MG63 (cell line): Measurements from ENCODE around the gene STK39. TPM values are rescaled to one million over a fixed set of nuclear protein-coding genes. Genes with fewer than 3 reads are reported as not detected.
"Not testable (repeated sequence)": the region's sequence is repeated elsewhere in the genome, so short reads cannot be mapped to it uniquely, and the experiment has no call there.

Experiments
- DNase-seq: peaks from one replicate; pipeline ENCODE4 v3.0.0-alpha.2; 2020
- H3K27me3 ChIP-seq: fragments of 250-450 bp; sonication (Bioruptor Pico); 2 replicates; pipeline ENCODE4 v1.5.1; 2020; ENCODE audit warnings: mild to moderate bottlenecking, moderate library complexity
- H3K36me3 ChIP-seq: fragments of 250-450 bp; sonication (Bioruptor Pico); 2 replicates; pipeline ENCODE4 v1.5.1; 2020; ENCODE audit warnings: mild to moderate bottlenecking, moderate library complexity
- H3K4me3 ChIP-seq: fragments of 250-450 bp; sonication (Bioruptor Pico); 2 replicates; pipeline ENCODE4 v1.5.1; 2020; ENCODE audit warnings: mild to moderate bottlenecking, moderate library complexity
- H3K9me3 ChIP-seq: fragments of 250-450 bp; sonication (Bioruptor Pico); 2 replicates; pipeline ENCODE4 v1.5.1; 2020; ENCODE audit warnings: mild to moderate bottlenecking, moderate library complexity
- total RNA-seq: library from RNA; depleted of rRNA; stranded (reverse); fragments of >200 nt; shearing (Covaris generic); gene quantifications from 2 replicates; pipeline ENCODE4 v1.2.3, GENCODE V29; 2014; ENCODE audit warnings: low replicate concordance

Gene STK39
- total RNA-seq, 1 experiment from 2014 or later, result 28.1 TPM

DNA sequence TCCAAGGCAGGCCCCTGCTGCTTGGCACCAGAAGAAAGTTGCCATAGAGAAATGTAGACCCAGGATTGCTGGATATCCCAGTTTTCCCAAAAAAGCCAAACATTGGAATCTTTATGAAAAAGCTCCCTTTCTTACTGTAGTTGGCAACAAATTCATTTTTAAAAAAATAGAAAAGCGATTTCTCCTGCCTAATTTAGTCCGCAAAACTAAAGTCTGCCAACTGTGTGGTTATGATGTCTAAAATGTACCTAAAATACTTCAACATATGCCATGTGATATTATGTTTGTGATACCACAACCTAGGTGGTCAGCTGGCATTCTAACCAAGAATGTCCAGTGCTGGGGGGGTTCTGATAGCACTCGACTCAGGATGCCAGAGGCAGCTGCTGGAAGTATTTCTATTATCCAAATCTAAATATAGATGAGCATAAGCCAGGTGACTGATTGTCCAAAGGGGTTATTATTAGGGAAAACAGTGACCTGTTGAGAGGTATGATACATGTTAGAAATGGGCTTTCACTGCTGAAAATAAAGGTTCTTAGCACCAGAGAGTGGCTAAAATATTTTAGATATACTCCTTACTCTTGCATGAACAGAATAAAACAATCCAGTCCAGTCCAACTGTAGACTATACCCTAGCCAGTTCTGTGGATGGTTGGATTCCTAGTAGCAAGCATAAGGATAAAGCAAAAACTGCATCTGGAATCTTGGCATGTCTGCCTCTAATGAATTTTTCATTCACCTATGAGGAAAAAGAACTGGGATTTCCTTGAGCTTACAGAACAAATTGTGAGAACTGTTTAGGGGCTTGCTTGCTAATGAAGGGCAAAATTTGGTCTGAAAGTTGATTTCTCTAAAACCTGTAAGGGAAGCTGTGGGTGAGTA lies 101.7 kb downstream of the STK39 start:
- H3K4me3 ChIP-seq, result no peak overlapping the region
- DNase-seq, result no peak
- H3K36me3 ChIP-seq, result no peaks in the 10 kb centered on the region
- no peaks in the 10 kb centered on the region for H3K27me3 ChIP-seq
- no peaks in the 10 kb centered on the region for H3K9me3 ChIP-seq

DNA sequence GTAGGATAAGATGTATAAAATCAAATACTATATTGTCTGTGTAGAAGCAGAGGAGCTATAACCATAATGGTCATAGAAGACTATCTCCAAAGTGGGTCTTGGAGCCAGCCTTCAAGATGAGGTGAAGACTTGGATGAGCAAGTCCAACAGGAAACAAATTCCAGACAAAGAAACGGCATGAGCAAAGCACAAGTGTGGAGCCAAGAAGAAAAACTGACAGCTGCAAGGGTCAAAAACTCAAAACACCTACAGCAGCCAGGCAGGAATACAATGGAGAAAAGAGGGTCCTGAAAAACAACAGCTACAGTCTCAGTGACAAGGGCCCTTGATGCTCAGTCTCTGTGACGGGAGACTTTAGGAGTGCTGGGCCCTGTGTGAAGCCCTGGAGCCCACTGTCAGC lies 102.4 kb downstream of the STK39 start:
- DNase-seq, result no peak
- no peaks in the 10 kb centered on the region for H3K27me3 ChIP-seq
- peaks cover 5% of the 10 kb centered on the region for H3K36me3 ChIP-seq
- H3K9me3 ChIP-seq, result no peaks in the 10 kb centered on the region
- H3K4me3 ChIP-seq, result no peak overlapping the region

DNA sequence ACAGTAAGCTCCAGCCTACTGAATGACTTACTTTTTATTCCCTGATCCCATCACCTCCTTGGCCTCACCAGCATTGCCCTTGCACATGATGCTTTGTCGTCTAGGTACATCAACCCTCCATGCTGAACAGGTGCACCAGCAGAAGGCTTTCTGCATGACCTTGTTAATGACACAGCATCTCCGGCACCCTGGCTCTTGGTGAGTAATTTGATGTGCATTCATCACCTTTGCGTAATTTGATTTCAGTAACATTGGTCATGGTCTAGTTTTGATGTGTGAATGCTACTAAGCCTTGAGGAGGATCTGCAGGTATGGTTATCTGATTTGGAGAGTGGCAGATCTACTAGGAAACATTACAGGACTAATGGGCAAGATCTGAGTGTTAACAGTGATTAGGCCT lies 103.6 kb downstream of the STK39 start:
- Histone ChIP-seq H3K36me3 (peaks cover 9% of the 10 kb centered on the region), H3K27me3 (no peaks in the 10 kb centered on the region), H3K4me3 (no peak overlapping the region), H3K9me3 (no peaks in the 10 kb centered on the region)
- DNase-seq, result no peak

DNA sequence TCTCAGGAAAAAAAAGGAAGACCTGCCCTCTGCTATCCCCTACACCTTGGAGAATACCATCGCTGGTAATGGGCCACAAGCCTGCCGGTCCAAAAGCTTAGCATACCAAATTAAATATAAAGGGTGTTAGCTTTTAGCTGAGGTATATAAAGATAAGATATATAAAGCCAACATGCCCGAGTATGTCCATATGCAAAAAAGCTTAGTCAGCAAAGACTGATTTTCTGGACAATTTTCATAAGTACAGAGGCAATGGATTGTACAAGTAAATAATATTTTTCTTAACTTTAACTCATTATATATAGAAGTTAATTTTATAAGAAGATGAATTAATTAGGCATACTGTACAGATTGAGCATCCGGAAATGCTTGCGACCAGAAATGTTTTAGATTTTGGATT lies 106.5 kb downstream of the STK39 start:
- Histone ChIP-seq H3K36me3 (peaks cover 18% of the 10 kb centered on the region), H3K4me3 (no peak overlapping the region), H3K9me3 (no peaks in the 10 kb centered on the region), H3K27me3 (no peaks in the 10 kb centered on the region)
- DNase-seq, result no peak

DNA sequence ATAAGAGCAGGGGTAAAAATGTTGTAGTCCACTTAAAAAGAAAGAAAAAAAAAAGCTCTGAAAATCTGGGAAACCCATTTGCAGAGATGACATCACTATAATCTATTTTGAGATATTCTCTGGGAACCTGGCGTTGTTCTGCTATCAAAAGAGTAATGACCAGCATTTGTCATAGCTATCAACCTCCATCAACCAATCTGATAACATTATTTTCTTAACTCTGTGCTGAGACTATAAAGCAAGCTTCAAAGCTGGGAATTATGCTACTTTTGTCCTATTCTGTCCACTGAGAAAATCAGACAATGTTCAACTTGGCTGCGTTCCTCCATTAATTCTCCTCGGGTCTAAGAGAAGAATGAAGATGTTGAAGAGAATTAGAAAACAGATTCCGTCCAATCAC lies 107.5 kb downstream of the STK39 start:
- no peak overlapping the region for H3K4me3 ChIP-seq
- no peaks in the 10 kb centered on the region for H3K9me3 ChIP-seq
- DNase-seq, result no peak
- no peaks in the 10 kb centered on the region for H3K27me3 ChIP-seq
- peaks cover 18% of the 10 kb centered on the region for H3K36me3 ChIP-seq

DNA sequence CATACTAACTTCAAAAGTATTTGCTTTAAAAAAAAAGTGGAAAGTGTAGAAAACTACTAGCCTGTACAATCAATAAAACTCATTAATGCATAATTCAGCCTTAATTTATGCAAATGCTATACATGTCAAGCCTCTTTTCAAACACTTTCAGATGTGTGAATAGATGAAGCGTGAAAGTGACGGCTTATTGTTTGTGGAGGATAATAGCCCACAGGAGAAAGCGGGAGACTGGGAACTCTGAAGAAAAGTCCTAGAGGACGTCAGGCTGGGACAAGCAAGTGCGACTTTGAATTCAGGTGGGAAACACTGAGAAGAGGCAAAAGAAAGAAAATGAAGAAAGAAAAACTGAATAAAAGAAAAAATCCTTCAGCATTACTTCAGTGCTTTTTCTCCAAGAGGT lies 108.5 kb downstream of the STK39 start:
- Histone ChIP-seq H3K4me3 (no peak overlapping the region), H3K27me3 (no peaks in the 10 kb centered on the region), H3K36me3 (peaks cover 18% of the 10 kb centered on the region), H3K9me3 (no peaks in the 10 kb centered on the region)
- no peak for DNase-seq

DNA sequence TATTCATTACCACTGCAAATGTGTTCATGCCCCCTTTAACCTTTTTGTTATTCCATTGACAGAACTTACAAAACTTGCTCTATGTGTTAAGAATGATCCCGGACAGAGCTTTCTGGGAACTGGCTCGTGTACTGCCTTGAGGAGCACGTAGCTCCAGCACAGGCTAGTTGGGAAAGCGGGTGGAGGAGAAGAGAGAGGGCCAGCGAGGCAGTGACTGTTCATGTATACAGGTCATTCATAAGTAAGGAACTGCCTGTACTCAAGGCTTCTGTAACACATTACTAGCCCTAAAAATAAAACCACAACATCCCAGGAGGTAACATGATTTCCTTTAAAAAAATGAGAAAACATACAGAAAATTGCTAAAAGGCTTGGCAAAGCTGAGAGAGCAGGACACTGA lies 109.0 kb downstream of the STK39 start:
- H3K36me3 ChIP-seq, result peaks cover 18% of the 10 kb centered on the region
- H3K27me3 ChIP-seq, result no peaks in the 10 kb centered on the region
- no peak for DNase-seq

DNA sequence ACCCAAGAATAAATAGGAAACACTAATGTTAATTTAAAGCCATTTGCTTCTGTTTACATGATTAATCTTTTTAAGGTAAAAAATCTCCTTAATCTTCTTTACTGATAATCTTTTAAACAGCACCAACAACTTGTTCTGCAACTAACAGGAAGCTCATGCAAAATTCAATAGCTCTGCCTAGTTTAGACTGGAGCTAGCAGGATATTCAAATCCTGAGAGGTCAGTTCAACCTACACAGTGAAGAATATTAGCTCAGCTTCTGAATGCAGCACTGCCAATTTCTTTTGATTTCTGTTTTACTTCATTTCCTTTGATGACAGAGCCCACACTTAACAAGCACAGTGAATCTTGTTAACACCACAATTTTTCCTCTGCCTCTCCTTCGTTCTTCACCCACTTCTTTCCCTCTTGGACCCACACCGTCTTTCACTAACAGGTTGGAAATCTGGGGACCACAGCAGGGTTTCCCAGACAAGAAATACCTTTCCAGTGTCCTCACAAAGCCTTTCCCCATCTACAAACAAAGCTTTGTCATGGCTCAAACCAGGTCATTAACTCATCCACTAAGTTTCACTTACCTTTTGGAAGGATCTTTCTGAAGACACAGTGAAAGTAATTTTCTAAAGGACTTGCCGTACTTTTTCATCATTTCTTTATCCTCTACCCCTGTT lies 109.8 kb downstream of the STK39 start:
- no peak overlapping the region for H3K4me3 ChIP-seq
- H3K36me3 ChIP-seq, result peaks cover 18% of the 10 kb centered on the region
- no peak for DNase-seq
- no peaks in the 10 kb centered on the region for H3K9me3 ChIP-seq
- no peaks in the 10 kb centered on the region for H3K27me3 ChIP-seq

More for the DNA sequence above, 109.0 kb downstream of the STK39 start:
- H3K9me3 ChIP-seq, result no peaks in the 10 kb centered on the region
- H3K4me3 ChIP-seq, result no peak overlapping the region

DNA sequence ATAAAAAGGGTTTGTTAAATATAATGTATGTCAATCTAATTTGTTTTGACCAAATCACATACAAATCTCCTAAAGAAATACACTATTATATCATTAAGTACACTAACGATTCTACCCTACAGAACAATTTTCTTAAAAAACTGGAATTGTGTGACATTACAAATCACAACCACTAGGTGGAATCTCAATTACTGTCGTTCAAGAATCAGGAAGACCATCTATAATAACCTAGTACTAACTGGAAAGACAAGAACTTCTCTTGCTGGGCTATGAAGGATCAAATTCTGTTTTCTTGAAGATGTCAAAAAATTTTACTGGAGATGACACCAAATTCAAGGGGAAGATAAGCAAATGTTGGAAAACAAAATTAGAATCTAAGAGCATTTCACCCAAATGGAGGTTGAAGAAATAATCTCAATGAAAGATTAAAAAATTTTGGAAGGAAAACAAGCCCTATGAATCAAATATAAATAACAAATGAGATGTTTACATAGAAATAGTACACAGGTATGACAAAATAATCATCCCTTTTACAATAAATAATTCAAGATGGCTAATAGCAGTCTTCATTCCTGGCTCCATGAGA lies 110.9 kb downstream of the STK39 start:
- peaks cover 18% of the 10 kb centered on the region for H3K36me3 ChIP-seq
- H3K27me3 ChIP-seq, result no peaks in the 10 kb centered on the region
- no peak for DNase-seq
- no peak overlapping the region for H3K4me3 ChIP-seq
- no peaks in the 10 kb centered on the region for H3K9me3 ChIP-seq

DNA sequence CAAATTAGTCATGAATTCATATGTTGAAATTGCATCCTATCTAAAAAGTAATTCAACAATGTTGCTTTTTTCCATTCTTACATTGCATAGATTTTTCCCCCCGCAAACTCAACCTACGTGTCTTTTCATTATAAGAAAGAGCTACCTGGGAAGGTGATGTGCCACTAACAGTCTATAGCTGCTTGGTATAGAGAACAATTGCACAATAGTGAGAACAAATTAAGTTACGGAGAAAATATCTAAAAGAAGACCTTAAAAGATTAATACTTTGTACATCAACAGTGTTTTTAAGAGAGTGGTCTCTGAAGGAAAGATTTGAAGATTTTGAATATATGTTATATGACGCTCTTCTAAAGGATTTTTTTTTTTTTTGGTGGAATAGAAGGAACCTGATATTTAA lies 111.8 kb downstream of the STK39 start:
- DNase-seq, result no peak
- Histone ChIP-seq H3K27me3 (no peaks in the 10 kb centered on the region), H3K9me3 (no peaks in the 10 kb centered on the region), H3K36me3 (peaks cover 18% of the 10 kb centered on the region), H3K4me3 (no peak overlapping the region)

DNA sequence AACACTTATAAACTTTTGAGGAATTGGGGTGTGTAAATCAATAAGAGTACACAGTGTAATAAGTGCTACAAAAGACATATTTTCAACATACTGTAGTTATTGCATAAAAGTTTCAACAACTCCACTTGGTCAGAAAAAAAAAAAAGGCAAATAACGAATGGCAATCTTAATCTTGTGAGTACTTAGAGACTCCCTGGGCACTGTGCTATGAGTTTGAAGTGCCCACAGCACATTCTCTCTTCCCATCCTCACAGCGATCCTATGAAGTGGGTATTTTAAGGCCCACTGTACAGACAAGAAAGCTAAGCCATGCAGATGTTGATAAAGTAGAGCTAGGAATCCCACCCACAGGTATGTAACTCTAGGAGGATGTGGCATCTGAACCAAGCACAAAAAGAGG lies 112.3 kb downstream of the STK39 start:
- H3K4me3 ChIP-seq, result no peak overlapping the region
- no peaks in the 10 kb centered on the region for H3K9me3 ChIP-seq
- no peak for DNase-seq
- H3K27me3 ChIP-seq, result no peaks in the 10 kb centered on the region
- peaks cover 14% of the 10 kb centered on the region for H3K36me3 ChIP-seq

DNA sequence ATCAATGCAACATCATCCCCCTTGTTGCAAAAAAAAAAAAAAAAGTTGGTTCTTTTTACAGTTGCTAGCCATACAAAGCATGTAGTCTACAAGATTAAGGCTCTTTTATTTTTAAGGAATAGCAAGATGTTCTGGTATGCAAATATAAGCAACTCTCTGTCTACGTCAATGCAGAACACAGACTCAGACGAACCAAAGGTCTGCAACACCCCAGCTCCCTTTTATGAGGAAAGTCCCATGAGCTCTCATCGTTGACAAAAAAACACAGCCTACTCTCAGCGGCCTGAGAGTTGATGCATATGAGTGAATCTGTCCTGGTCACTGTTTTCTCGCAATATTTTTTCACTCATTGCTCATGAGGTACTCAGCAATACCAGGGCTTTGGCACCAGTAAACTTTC lies 112.9 kb downstream of the STK39 start:
- Histone ChIP-seq H3K9me3 (no peaks in the 10 kb centered on the region), H3K4me3 (no peak overlapping the region), H3K27me3 (no peaks in the 10 kb centered on the region), H3K36me3 (peaks cover 13% of the 10 kb centered on the region)
- no peak for DNase-seq

DNA sequence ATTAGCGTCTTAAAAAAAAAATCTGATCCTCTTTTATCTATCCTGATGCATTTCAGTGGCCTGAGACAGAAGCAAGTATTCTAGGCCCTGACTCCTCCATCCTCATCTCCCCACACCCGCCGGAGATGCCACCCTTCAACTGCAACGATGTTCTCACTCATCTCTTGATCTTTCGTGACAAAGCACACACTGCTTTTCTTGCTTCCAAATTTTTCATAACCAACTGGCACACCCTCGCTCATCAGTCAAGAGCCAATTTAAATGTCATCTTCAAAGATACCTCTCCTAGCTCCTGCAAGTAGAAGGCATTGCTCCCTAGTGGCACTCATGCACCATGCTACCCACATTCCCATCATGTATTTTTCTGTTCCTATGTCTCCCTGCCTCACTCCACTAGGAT lies 115.0 kb downstream of the STK39 start:
- DNase-seq, result no peak
- Histone ChIP-seq H3K27me3 (no peaks in the 10 kb centered on the region), H3K9me3 (no peaks in the 10 kb centered on the region), H3K36me3 (peaks cover 8% of the 10 kb centered on the region), H3K4me3 (no peak overlapping the region)

DNA sequence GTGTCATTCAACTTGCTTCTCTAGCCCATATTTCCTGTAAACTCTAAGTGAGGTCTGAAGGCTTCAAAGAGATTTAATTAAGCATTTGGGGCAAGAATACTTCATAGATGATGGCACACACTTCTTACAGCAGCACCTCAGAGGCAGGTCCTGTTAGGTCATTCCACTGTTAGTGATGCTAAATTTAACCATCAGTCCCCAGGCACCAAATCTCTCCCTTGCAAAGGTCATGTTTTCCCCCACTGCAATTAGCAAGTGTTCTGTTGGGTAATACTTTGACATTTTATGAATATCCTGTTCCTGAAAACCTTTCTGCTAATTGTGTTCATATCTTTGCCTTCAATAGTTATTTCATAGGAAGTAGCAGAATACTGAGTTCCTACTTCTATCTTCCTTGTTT lies 117.0 kb downstream of the STK39 start:
- Histone ChIP-seq H3K36me3 (peaks cover 10% of the 10 kb centered on the region), H3K9me3 (no peaks in the 10 kb centered on the region), H3K27me3 (no peaks in the 10 kb centered on the region), H3K4me3 (no peak overlapping the region)
- no peak for DNase-seq

DNA sequence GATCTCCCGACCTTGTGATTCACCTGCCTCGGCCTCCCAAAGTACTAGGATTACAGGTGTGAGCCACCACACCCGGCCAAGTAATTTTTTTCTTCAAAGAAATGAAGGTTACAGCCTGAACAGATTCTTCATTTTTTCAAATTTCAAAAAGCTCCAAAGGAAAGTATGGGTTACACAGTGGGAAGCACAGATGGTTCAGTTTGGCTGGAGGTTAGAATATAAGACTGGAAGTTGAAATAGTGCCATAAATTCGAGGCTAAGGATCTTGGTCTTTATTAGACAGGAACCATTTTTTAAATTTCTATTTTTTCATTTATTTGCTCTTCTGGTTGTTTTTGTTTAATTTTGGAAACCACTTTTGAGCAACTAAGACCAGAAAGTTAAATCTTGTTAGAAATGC lies 120.0 kb downstream of the STK39 start:
- no peak for DNase-seq
- no peaks in the 10 kb centered on the region for H3K27me3 ChIP-seq
- no peaks in the 10 kb centered on the region for H3K9me3 ChIP-seq
- H3K36me3 ChIP-seq, result peaks cover 13% of the 10 kb centered on the region
- no peak overlapping the region for H3K4me3 ChIP-seq

DNA sequence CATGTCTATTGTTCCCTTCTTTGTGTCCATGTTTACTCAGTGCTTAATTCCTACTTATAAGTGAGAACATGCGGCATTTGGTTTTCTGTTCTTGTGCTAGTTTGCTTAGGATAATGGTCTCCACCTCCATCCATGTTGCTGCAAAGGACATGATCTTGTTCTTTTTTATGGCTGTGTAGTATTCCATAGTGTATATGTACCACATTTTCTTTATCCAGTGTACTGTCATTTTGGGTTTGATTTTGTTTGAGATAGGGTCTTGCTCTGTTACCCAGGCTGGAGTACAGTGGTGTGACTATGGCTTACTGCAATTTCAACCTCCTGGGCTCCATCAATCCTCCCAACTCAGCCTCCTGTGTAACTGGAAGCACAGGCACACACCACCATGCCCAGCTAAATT lies 125.2 kb downstream of the STK39 start:
- not testable (repeated sequence) for H3K27me3 ChIP-seq, H3K9me3 ChIP-seq, H3K36me3 ChIP-seq, H3K4me3 ChIP-seq, DNase-seq

DNA sequence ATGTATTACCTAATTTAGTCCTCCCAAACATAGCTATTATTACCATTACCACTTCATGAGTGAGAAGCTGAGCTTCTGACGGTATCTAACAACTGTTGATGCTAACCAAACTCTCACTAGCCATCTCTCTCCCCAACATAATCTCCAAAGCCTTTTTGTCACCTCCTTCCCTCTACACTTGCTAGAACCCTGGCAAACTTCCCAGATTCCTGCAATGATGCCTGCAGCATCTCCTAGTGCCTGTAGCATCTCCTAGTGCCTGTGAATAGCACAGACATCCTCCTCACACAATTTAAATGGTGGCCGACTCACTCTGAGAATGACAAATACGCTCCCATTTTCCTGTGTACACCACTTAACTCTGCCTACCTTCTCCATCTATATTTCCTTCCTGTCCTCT lies 126.7 kb downstream of the STK39 start:
- H3K36me3 ChIP-seq, result peaks cover 7% of the 10 kb centered on the region
- H3K4me3 ChIP-seq, result no peak overlapping the region
- no peaks in the 10 kb centered on the region for H3K27me3 ChIP-seq
- H3K9me3 ChIP-seq, result no peaks in the 10 kb centered on the region
- DNase-seq, result no peak

DNA sequence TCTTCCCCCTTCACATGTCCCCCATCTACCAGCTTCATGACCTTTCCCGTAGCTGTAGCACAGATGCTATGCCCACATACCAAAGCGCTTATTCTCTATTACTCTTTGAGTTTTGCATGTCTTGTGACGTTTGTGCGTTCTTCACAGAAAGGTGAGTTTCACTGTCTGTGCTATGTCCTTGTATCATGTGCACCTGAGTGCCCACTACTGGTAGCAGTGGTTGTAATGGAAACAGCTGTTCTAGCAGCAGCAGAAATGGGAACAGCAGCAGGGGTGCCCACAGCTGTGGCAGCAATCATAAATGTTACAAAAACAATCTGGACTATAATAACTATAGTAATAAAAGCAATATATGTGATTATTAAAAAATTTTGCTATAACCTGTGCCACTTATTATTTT lies 127.1 kb downstream of the STK39 start:
- H3K36me3 ChIP-seq, result peaks cover 7% of the 10 kb centered on the region
- DNase-seq, result no peak
- no peaks in the 10 kb centered on the region for H3K27me3 ChIP-seq
- H3K9me3 ChIP-seq, result no peaks in the 10 kb centered on the region
- no peak overlapping the region for H3K4me3 ChIP-seq
